ENCODE measurements around the gene RANBP9.

The RANBP9 gene

GRCh38 chr6:13572951-13573654, 138.5 kb downstream of the RANBP9 start:
- H3K9me3 ChIP-seq (ENCODE audit: control insufficient read depth, insufficient read depth, low read length), result no peaks in the 10 kb centered on the region
- H3K36me3 ChIP-seq (ENCODE audit: control insufficient read depth, insufficient read depth, low read length), result no peaks in the 10 kb centered on the region
- no peaks in the 10 kb centered on the region; the same call in 1 of the 2 replicates for H3K4me1 ChIP-seq (ENCODE audit: control insufficient read depth, insufficient read depth, low read length)
- WGBS (ENCODE audit: insufficient coverage, insufficient read length), result no CpG with 5 or more reads among the region's 16 CpGs
- no peak overlapping the region; the same call in 1 of the 2 replicates for H3K4me3 ChIP-seq (ENCODE audit: low read length)
- no peak for DNase-seq (ENCODE audit: low read depth, low spot score)
- H3K27ac ChIP-seq (ENCODE audit: low read length), result no peak overlapping the region
- H3K27me3 ChIP-seq (ENCODE audit: control insufficient read depth, insufficient read depth, low read length), result no peaks in the 10 kb centered on the region

GRCh38 chr6:13572240-13572639, 139.4 kb downstream of the RANBP9 start:
- no peaks in the 10 kb centered on the region; the same call in 1 of the 2 replicates for H3K4me1 ChIP-seq (ENCODE audit: control insufficient read depth, insufficient read depth, low read length)
- DNase-seq (ENCODE audit: low read depth, low spot score), result no peak
- no peaks in the 10 kb centered on the region for H3K36me3 ChIP-seq (ENCODE audit: control insufficient read depth, insufficient read depth, low read length)
- H3K9me3 ChIP-seq (ENCODE audit: control insufficient read depth, insufficient read depth, low read length), result no peaks in the 10 kb centered on the region
- no peak overlapping the region for H3K27ac ChIP-seq (ENCODE audit: low read length)
- WGBS (ENCODE audit: insufficient coverage, insufficient read length), result no CpG with 5 or more reads among the region's 7 CpGs
- H3K4me3 ChIP-seq (ENCODE audit: low read length), result no peak overlapping the region
- no peaks in the 10 kb centered on the region for H3K27me3 ChIP-seq (ENCODE audit: control insufficient read depth, insufficient read depth, low read length)

Measured in iPS DF 6.9 (cell line).